Kidney (tissue), 14 donors: ENCODE results near the gene BCL2L13. TPM values are rescaled to one million over a fixed set of nuclear protein-coding genes. Genes with fewer than 3 reads are reported as not detected.

Source experiments
- DNase-seq, 5 donors: peaks; one replicate each; pipeline ENCODE4 v3.0.0-alpha.2; 2013 to 2020
- FAIRE-seq: peaks from 2 replicates; lab custom pipeline; 2012; peaks lifted over from hg19 to GRCh38; lab: Jason Lieb, UNC
- H3K27ac ChIP-seq, 2 donors: one replicate each; pipeline ENCODE4 v1.7.0; 2013; ENCODE audit warnings: low read depth in 2 of 2, low read length in 2 of 2, inconsistent platforms in 1 of 2
- H3K27me3 ChIP-seq: one replicate; pipeline ENCODE4 v1.7.1; 2013; ENCODE audit warnings: low read length, inconsistent platforms; ENCODE audit not compliant: control insufficient read depth, insufficient read depth
- H3K36me3 ChIP-seq, 3 donors: one replicate each; pipeline versions ENCODE4 v1.7.0 to v1.7.1; 2013; ENCODE audit warnings: low read length in 3 of 3, control low read depth in 1 of 3, inconsistent platforms in 1 of 3; ENCODE audit not compliant: insufficient read depth in 3 of 3, control insufficient read depth in 2 of 3
- H3K4me1 ChIP-seq, 3 donors: one replicate each; pipeline versions ENCODE4 v1.7.0 to v1.7.1; 2013; ENCODE audit warnings: low read length in 3 of 3, inconsistent platforms in 1 of 3, low read depth in 1 of 3; ENCODE audit not compliant: control insufficient read depth in 2 of 3, insufficient read depth in 2 of 3
- H3K4me3 ChIP-seq, 3 donors: one replicate each; pipeline versions ENCODE4 v1.7.0 to v1.8.1; 2013; ENCODE audit warnings: low read length in 3 of 3, control low read depth in 1 of 3, inconsistent platforms in 1 of 3
- H3K9ac ChIP-seq, 3 donors: one replicate each; pipeline versions ENCODE4 v1.7.0 to v1.7.1; 2013; ENCODE audit warnings: low read length in 3 of 3, control low read depth in 1 of 3, inconsistent platforms in 1 of 3
- H3K9me3 ChIP-seq, 3 donors: one replicate each; pipeline versions ENCODE4 v1.7.0 to v1.7.1; 2013; ENCODE audit warnings: low read length in 3 of 3, control low read depth in 1 of 3, inconsistent platforms in 1 of 3; ENCODE audit not compliant: control insufficient read depth in 2 of 3, insufficient read depth in 1 of 3
- intact Hi-C: fragments of 100-400 bp; cut with DNase I; formaldehyde crosslinking; loops from one replicate; pipeline ENCODE4 v1.11.1; 2022
- polyA plus RNA-seq: library from polyadenylated mRNA; stranded (reverse); fragments of 350-450 nt; fragmentation: Illumina TruSeq; extraction: RNeasy Lipid Tissue Mini Kit (QIAGEN cat#74804); gene quantifications from one replicate; pipeline ENCODE4 v1.2.3, GENCODE V29; 2014; ENCODE audit warnings: low read depth, low replicate concordance; ENCODE audit not compliant: insufficient read depth
- total RNA-seq: library from RNA; stranded (reverse); fragmentation: NEBNext Ultra II Directional; extraction: Animal tissue kit (Norgen Biotek cat#: 25700); gene quantifications from one replicate; pipeline ENCODE4 v1.2.1, GENCODE V29; 2021
- TF ChIP-seq, protein P1 (sequence below): IDR thresholded peaks from 3 replicates; pipeline ENCODE4 v1.5.1; 2012; ENCODE audit warnings: mild to moderate bottlenecking, moderate library complexity, borderline replicate concordance; ENCODE audit not compliant: insufficient read depth; ENCODE audit errors: extremely low read depth
- donor health status: control.
- donor health status: control.
- donor health status: control.
- donor health status: control.
- donor health status: control.
- donor health status: DM: yes; HTN: yes; CAD: no.
- donor health status: Normal renal cell carcinoma (clear cell type).

BCL2L13 gene
- total and polyA plus RNA-seq, 2 donors from 2014 or later, result 43.8 to 50.5 TPM

GRCh38 chr22:17726928-17727897, 88.7 kb downstream of the BCL2L13 start:
- TF ChIP-seq, protein P1, sequence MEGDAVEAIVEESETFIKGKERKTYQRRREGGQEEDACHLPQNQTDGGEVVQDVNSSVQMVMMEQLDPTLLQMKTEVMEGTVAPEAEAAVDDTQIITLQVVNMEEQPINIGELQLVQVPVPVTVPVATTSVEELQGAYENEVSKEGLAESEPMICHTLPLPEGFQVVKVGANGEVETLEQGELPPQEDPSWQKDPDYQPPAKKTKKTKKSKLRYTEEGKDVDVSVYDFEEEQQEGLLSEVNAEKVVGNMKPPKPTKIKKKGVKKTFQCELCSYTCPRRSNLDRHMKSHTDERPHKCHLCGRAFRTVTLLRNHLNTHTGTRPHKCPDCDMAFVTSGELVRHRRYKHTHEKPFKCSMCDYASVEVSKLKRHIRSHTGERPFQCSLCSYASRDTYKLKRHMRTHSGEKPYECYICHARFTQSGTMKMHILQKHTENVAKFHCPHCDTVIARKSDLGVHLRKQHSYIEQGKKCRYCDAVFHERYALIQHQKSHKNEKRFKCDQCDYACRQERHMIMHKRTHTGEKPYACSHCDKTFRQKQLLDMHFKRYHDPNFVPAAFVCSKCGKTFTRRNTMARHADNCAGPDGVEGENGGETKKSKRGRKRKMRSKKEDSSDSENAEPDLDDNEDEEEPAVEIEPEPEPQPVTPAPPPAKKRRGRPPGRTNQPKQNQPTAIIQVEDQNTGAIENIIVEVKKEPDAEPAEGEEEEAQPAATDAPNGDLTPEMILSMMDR, result no peak
- H3K27me3 ChIP-seq, result no peaks in the 10 kb centered on the region
- no peak overlapping the region for H3K9ac ChIP-seq
- H3K36me3 ChIP-seq, result peaks cover 0 to 42% (median 31%) of the 10 kb centered on the region in 3 donors
- DNase-seq (no peak), FAIRE-seq (no peak)
- H3K27ac ChIP-seq, result no peak overlapping the region
- intact Hi-C loops, result no loop called here
- H3K9me3 ChIP-seq, result no peaks in the 10 kb centered on the region
- H3K4me1 ChIP-seq, result peaks cover 0 to 10% (median 7%) of the 10 kb centered on the region in 3 donors
- no peak overlapping the region for H3K4me3 ChIP-seq

GRCh38 chr22:17728786-17729185, 90.2 kb downstream of the BCL2L13 start:
- peaks cover 0 to 17% (median 7%) of the 10 kb centered on the region in 3 donors for H3K4me1 ChIP-seq
- DNase-seq, result no peak
- no peak overlapping the region for H3K9ac ChIP-seq
- intact Hi-C loops, result no loop called here
- H3K36me3 ChIP-seq, result peaks cover 0 to 43% (median 31%) of the 10 kb centered on the region in 3 donors
- no peak overlapping the region for H3K27ac ChIP-seq
- H3K9me3 ChIP-seq, result no peaks in the 10 kb centered on the region
- FAIRE-seq, result no peak
- H3K4me3 ChIP-seq, result no peak overlapping the region
- TF ChIP-seq, protein P1, result no peak
- H3K27me3 ChIP-seq, result no peaks in the 10 kb centered on the region

DNA sequence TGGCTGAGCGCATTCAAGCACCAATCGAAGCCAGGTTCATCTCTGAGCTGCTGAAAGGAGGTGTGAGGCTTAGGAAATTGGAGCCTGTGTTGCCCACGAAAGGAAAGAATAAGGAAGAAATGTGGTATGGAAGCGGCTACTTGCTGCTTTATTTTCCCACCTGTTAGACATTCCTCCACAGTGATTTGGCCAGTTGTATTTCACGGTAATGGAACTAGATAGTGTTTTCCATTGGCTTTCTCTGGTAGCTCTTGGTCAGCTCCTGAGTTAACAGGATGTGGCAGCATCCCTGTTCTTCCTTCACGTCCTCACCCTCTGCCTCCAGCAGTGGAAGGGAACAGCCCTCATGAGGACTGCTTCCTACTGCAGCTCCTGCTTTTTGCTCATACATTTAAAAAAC, 91.0 kb downstream of the BCL2L13 start:
- DNase-seq (no peak), FAIRE-seq (no peak)
- Histone ChIP-seq H3K4me3 (no peak overlapping the region), H3K36me3 (peaks cover 0 to 43% (median 31%) of the 10 kb centered on the region in 3 donors), H3K27me3 (no peaks in the 10 kb centered on the region), H3K4me1 (peaks cover 0 to 19% (median 7%) of the 10 kb centered on the region in 3 donors), H3K9me3 (no peaks in the 10 kb centered on the region), H3K27ac (no peak overlapping the region), H3K9ac (no peak overlapping the region)
- intact Hi-C loops, result no loop called here
- TF ChIP-seq, protein P1, result no peak
